ENCODE measurements around the gene C20orf204.

Gene C20orf204

GRCh38 chr20:64025826-64026412, 10.1 kb upstream of the C20orf204 start:
- DNase-seq (ENCODE audit: low spot score) = no peak
- POLR2A ChIA-PET (ENCODE audit: low non-redundant PET) = no interaction called here
- no peak overlapping the region for H3K27ac ChIP-seq
- TF ChIP-seq CTCF (conservative IDR thresholded peaks at IDR 0.05; ENCODE audit: low read depth) = no peak
- CTCF ChIA-PET = interaction anchor here (5.5 kb wide), 1 partner anchor 13 kb away, joined by 55 read pairs; no protein-coding TSS in a partner anchor

- no peak for TF ChIP-seq CTCF (conservative IDR thresholded peaks at IDR 0.05; ENCODE audit: low read depth)
- ChIA-PET CTCF (interaction anchor here (0.6 to 5.5 kb wide), 2 partner anchors 11 to 126 kb away, joined by 3 to 55 read pairs; no protein-coding TSS in a partner anchor), POLR2A (ENCODE audit: low non-redundant PET) (interaction anchor here (0.6 kb wide), 1 partner anchor 11 kb away, joined by 3 read pairs; no protein-coding TSS in a partner anchor)
- no peak for DNase-seq (ENCODE audit: low spot score)
- no peak overlapping the region for H3K27ac ChIP-seq
Observed at GRCh38 chr20:64027981-64028685, 7.8 kb upstream of the C20orf204 start.

GRCh38 chr20:64029293-64030117, 6.5 kb upstream of the C20orf204 start:
- peak overlapping the region; percentile 13; the same call in 1 of the 2 replicates for H3K27ac ChIP-seq
- ChIA-PET POLR2A (ENCODE audit: low non-redundant PET) (interaction anchor here (0.6 kb wide), 1 partner anchor 15 kb away, joined by 3 read pairs; no protein-coding TSS in a partner anchor), CTCF (interaction anchor here (0.7 to 5.5 kb wide), 2 partner anchors 9 kb away, joined by 3 to 55 read pairs; no protein-coding TSS in a partner anchor)
- no peak for DNase-seq (ENCODE audit: low spot score)
- TF ChIP-seq CTCF (conservative IDR thresholded peaks at IDR 0.05; ENCODE audit: low read depth) = no peak

GRCh38 chr20:64030371-64031134, 5.4 kb upstream of the C20orf204 start:
- CTCF ChIA-PET = interaction anchor here (0.7 kb wide), 1 partner anchor 8 kb away, joined by 3 read pairs; no protein-coding TSS in a partner anchor
- no peak for TF ChIP-seq CTCF (conservative IDR thresholded peaks at IDR 0.05; ENCODE audit: low read depth)
- peak overlapping the region; percentile 13 for H3K27ac ChIP-seq
- no peak for DNase-seq (ENCODE audit: low spot score)
- POLR2A ChIA-PET (ENCODE audit: low non-redundant PET) = interaction anchor here (0.6 kb wide), 1 partner anchor 14 kb away, joined by 3 read pairs; no protein-coding TSS in a partner anchor

- peak overlapping the region; percentile 33 for H3K27ac ChIP-seq
- DNase-seq (ENCODE audit: low spot score) = no peak
- ChIA-PET CTCF (interaction anchor here (0.5 kb wide), 1 partner anchor 31 kb away, joined by 3 read pairs; no protein-coding TSS in a partner anchor), POLR2A (ENCODE audit: low non-redundant PET) (no interaction called here)
- TF ChIP-seq CTCF (conservative IDR thresholded peaks at IDR 0.05; ENCODE audit: low read depth) = no peak
Observed at GRCh38 chr20:64031822-64032314, 4.1 kb upstream of the C20orf204 start.

All from RWPE1 (cell line).